GM21825 (cell line): Measurements from ENCODE around the gene C11orf42.

Experiments used
- ATAC-seq: cut with Tn5 transposase; IDR thresholded peaks from one replicate; pipeline ENCODE4 v1.9.1; 2021; ENCODE audit warnings: mild to moderate bottlenecking, moderate library complexity; ENCODE audit not compliant: unreplicated experiment

Gene C11orf42

DNA sequence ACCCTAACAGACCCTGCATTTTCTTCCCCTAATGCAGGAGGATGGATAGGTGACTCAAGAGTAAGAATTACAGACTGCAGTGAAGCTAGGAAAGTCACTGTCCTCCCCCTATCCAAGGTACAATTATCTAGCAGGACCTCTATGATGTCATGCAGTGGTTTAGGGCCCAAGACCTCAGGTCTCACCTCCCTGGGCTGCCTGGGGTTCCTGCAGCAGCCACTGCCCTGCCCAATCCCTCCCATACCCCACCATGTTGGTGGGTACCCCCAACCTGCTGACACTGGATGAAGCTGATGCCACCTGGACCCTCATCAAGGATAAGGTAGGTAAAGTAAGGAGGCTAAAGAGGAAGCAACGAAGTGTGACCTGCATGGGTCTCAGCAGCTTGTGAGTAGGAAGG, at the start of gene C11orf42:
Gene C11orf42, plus strand, starts transcription at position 192 of the 400 bp plus-strand sequence. Its CDS starts 59 bp downstream, at position 251.
- ATAC-seq, result no peak

DNA sequence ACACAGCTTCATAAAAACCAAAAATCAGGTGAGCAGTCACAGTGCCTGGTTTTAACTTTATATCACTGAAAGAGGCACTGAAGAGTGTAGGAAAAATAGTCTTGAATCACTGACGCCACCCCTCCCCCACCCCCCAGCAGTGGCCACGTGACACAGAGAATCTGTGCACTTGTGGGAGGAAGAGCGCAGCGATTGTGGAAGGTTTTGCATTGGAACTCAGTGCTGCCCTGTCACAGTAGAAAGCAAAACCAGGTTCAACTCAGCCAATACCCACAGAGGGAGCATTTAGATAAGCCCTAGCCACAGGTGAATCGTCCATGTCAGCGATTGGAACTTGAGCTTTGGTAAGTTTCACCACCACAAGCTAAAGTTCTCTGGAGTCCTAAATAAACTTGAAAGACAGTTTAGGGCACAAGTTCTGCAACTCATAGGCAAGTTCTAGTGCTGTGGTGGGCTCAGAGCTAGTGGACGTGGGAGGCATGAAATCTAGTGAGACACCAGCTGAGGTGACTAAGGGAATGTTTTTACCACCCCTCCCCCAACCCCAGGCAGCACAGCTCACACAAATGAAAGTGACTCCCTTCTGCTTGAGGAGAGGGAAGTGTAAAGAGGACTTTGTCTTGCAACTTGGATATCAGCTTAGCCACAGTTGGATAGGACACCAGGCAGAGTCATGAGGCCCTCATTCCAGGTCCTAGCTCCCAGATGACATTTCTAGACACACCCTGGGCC, 48.6 kb upstream of the C11orf42 start:
- no peak for ATAC-seq

DNA sequence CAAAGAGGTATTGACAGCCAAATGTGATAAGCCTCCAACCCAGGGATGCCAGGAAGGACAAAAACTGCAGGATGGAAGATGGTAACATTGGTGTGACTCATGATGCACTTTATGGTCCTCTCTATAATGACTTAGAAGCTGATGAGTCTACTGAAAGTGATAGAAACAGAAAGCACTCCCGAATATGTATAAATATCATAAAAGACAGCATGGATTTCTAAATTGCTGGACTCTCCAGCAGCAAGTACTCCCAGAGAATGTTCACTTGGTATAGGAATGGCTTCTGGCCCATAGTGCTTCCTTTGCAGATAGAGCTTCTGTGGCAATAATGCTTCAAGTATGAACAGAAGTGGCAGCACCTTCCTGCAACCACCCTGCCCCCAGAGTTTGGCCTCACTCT, 35.1 kb upstream of the C11orf42 start, which contains the start of gene OR52B2:
Gene OR52B2, minus strand, starts transcription at position 101 of the 400 bp plus-strand sequence. Its CDS starts 0 bp downstream, at position 101.
- ATAC-seq, result no peak

DNA sequence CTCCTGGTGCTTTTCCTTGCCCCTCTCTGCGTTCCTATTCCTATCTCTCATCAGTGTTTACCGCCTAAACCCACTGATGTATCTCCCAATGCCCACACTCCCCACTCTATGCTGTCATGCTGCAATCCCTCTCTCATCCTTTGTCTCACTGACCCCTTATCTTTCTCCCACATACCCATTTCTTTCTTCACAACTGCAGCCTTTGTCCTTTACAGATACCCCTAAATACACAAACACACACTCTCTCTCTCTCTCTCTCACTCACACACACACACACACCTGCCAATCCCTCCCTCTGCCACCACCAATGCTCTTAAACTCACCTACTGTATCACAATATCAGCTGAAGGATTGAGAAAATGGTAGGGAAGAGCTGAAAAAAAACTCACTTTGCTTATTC, 29.9 kb upstream of the C11orf42 start:
- ATAC-seq, result no peak

- no peak for ATAC-seq
Measured at GRCh38 chr11:6191742-6192141, 13.6 kb upstream of the C11orf42 start.

- ATAC-seq, result no peak
Measured at GRCh38 chr11:6194065-6194581, 11.2 kb upstream of the C11orf42 start.

GRCh38 chr11:6196396-6196795, 9.0 kb upstream of the C11orf42 start:
- no peak for ATAC-seq

DNA sequence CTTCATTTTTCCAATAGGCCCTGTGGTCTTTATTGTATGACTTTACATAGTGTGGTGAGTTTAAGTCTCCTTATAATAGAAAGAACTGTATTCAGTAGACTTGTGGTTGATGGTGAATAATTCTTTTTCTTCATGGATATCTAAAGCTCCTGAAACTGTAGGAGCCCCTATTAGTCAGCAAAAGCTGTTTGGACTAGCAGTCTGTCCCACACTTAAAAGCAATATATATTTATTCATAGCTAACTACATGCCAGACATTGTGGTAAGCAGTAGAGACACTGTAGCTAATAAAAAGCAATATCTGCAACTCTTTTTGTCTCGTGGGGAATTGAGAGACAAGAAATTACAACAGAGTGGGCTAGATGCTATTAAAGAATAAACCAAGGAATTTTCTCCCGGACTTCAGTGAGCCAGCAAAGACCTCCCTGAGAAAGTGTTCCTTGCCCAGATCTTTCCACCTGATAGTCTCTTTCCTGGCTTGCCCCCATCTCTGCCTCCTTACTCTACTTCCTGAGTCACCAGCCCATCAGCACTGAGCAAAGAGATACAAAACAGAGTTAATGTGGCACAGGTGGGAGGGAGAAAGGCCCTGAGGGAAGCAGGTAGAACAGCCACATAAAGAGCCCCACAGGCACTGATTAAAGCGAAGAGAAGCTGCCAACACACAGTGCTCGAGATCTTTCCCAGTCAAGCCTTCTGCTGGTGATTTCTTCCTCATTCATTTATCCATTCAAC, 7.7 kb upstream of the C11orf42 start:
- no peak for ATAC-seq

GRCh38 chr11:6199174-6199810, 6.1 kb upstream of the C11orf42 start, which contains the start of gene OR52W1:
Gene OR52W1, plus strand, starts transcription at chr11:6199224. Its CDS starts 0 bp downstream, at chr11:6199224.
- ATAC-seq, result no peak

DNA sequence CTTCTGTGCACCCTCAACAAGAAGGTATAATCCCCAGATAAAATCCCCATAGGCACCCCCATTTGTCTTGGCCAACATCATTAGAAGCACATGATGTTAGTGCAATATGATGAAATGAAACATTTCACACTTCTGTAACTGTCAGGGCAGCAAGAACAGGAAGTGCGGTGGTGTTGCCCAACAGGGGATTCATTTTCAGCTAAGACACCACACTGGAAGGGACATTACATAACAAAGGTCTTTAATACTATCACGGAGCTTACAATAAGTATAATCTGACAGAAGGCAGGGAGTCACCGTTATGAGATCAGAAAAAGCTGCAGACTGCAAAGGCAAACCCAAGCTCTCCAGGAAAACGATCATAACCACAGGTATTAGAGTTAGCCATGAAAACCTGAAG, 4.4 kb upstream of the C11orf42 start:
- no peak for ATAC-seq

- ATAC-seq, result no peak
Measured at GRCh38 chr11:6201481-6201880, 3.9 kb upstream of the C11orf42 start.

DNA sequence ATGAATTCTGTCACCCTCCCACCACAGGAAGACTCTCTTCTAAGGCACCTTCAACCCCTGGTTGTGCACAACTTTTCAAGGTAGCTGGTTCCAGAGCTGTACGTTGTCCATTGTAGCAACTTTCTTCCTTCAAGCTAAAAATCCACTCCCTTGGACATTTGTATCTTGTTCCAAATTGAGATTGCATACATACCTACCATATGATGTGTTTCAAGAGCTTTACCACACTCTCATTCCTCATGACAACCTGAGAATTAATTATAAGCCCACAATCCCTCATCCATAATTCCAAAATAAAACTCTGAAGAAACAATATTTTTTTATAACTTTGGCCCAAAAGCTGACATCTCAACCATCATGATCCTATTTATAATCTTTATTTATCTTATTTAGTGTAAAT, 3.3 kb upstream of the C11orf42 start:
- no peak for ATAC-seq

GRCh38 chr11:6203327-6203726, 2.0 kb upstream of the C11orf42 start:
- peak; percentile 77 for ATAC-seq

DNA sequence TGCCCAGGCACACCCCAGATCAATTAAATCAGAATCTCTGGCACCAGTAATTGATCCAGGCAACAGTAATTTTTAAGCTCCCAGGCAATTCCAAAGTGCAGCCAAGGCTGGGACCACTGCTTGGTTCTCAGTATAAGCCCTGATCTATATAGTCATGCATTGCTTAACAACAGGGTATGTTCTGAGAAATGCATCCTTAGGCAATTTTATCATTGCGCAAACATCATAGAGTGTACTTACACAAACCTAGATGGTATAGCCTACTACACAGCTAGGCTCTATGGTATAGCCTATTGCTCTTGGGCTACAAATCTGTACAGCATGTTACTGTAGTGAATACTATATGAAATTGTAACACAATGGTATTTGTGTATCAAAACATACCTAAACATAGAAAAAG, 651 bp upstream of the C11orf42 start:
- no peak for ATAC-seq

DNA sequence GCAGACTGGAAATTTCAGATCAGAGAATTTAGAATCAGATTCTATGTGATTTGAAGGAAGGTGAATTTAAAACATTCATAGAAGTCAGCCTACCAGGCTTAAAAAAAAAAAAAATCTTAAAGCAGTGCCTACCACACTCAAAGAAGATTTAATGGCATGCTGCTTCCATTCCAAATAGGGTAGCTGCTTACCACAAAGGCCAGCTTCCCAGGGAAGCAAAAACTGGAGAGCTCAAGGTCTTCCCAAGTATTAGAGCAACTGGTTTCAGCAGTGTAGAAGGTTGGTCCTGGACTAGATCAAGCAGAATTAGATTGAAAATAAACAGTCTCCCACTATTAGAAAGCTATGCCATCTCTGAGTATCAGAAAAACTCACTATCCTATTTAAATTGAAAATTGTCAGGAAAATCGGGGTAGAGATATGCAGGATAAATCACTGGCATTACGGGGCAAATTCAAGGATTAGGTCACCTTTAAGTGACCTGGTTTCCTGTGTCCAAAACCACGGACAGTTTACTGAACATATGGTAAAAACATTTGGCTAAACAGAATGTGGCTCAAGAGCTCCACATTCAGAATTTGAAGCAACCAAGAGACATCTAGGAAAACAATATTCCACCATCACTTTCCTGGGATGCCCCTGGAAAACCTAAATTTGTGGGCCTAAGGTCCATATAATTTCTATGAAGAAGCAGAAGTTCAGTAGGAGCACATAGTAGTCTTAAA, 1.3 kb downstream of the C11orf42 start:
- ATAC-seq, result no peak

DNA sequence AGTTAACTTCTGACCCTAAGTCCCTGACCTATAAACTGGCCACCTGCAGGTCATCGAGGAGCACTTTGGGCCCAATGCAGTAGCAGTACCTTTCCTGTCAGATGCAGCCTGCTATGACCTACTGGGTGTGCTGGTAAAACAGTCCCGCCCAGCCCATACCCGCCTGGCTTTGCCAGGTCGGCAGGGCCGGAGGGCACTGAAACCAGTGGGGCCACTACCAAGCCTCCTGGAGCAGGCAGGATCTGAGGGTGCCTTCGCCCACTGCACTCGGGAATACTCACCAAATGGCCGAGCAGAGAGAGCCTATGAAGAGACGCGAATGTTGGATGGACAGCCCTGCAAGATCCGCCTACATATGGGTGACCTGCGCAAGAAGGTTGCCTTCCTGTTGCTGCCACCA, 4.4 kb downstream of the C11orf42 start:
- no peak for ATAC-seq

GRCh38 chr11:6210274-6210955, 5.1 kb downstream of the C11orf42 start:
- ATAC-seq, result no peak

DNA sequence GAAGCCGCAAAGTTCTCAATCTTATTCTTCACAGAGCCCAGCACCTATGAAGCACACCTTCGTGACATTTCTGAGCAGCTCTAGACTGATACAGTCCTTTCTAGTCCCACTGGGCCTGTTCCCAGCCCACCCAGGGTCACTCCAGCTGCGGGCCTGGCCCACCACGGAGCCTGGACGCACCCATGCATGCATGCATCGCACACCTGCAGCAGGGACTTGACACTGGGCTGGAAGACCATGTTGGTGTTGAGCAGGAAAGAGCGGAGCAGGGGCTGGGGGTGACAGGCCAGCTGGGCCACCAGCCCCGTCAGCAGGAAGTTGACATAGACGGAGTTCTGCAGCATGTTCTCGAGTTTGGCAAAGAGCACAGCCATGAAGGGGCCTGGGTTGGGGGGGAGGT, 9.2 kb downstream of the C11orf42 start:
- no peak for ATAC-seq

GRCh38 chr11:6216501-6216900, 11.1 kb downstream of the C11orf42 start:
- ATAC-seq, result no peak

- no peak for ATAC-seq
Measured at GRCh38 chr11:6217722-6218121, 12.4 kb downstream of the C11orf42 start.
